A549 (cell line): Measurements from ENCODE around the gene ORC1.

ENCODE experiments used
- CTCF ChIP-seq: fragments of >200 bp; sonication (Bioruptor Twin); formaldehyde crosslinking; IDR thresholded peaks from 3 replicates; pipeline ENCODE4 v1.5.1; 2016
- PHF8 ChIP-seq: fragments of 200-600 bp; sonication (generic); IDR thresholded peaks from 2 replicates; pipeline ENCODE4 v1.6.1; 2016; ENCODE audit warnings: low read depth, mild to moderate bottlenecking, antibody characterized with exemption, moderate library complexity, borderline replicate concordance

- TF ChIP-seq PHF8: no peak
- TF ChIP-seq CTCF: no peak
Observed at GRCh38 chr1:52328615-52329014, 75.6 kb downstream of the ORC1 start.
